ELR (cell line): ENCODE measurements around the gene IRX4.

ENCODE experiments used
- DNase-seq: peaks from one replicate; pipeline ENCODE4 v3.0.0-alpha.2; 2015; ENCODE audit warnings: low read depth

The IRX4 gene

GRCh38 chr5:1913578-1913977 lies 30.9 kb upstream of the IRX4 start:
- no peak for DNase-seq

DNA sequence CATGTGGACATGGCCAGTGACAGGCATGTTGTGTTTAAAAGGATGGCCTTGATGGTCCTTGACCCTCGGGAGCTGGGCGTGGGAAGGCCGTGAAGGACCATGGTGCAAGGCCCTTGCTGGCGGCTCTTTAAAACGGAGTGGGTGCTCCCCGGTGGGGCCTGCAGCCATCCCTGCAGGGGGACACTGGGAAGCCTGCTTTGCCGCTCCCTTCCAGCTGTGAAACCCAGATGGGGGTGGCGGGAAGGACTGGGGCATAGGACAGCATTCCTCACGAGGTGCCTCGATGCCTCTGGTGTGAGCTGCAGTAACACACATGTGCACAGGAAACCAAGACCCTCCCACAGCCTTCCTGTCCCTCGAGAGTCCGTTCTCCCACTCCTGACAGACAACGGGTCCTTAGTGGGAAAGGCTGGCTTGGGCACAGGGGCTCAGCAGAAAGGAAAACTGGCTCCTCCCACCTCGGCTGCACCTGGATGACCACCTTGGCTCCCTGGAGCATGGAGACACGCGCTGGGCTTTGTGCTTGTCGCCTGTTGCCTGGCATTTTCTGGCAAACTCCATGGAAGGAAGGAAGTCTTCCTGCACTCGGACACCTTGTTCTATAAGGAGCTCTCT lies 30.3 kb upstream of the IRX4 start:
- no peak for DNase-seq

- no peak for DNase-seq
These were observed 29.1 kb upstream of the IRX4 start for GRCh38 chr5:1911773-1912235.

- DNase-seq: no peak
These were observed 28.4 kb upstream of the IRX4 start for GRCh38 chr5:1910861-1911772.

GRCh38 chr5:1910081-1910760 lies 27.5 kb upstream of the IRX4 start:
- DNase-seq: no peak

- no peak for DNase-seq
These were observed 26.7 kb upstream of the IRX4 start for GRCh38 chr5:1909346-1909985.

DNA sequence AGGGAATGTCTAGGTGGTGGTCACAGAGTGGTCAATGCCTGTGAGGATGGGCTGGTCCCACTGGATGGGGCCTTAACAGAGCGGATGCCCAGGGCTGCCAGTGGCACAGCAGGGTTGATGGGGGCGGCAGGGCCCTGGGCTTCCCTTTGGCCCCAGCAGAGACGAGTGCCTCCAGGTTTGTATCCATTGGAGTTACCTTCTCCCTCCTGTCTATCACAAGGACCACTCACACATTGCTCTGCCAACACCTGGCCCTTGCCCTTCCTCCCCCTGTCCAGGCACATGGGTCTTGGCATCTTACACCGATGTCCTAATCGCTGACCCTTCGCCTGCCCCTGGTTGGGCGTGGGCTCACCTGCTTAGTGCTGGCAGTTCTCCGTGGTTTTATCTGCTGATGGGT lies 26.2 kb upstream of the IRX4 start:
- no peak for DNase-seq

- no peak for DNase-seq
These were observed 24.9 kb upstream of the IRX4 start for GRCh38 chr5:1907616-1908015.

- DNase-seq: no peak
These were observed 22.4 kb upstream of the IRX4 start for GRCh38 chr5:1905108-1905507.

DNA sequence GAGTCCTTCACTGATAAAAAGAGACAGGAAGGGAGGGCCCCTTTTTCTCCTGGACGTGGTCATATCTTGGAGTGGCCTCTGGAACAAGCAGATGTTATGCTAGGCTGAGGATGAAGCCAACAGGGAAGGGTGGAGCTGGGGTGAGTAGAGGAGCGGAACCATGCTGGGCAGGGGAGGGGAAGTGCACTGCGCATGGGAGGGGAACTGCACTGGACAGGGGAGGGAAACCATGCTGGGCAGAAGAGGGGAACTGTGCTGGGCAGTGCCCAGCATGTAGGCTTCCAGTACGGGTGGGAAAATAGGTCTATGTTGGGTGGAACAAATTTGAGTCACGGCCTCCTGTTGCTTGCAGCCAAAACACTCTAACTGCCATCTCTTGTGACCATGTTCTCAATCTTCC lies 19.3 kb upstream of the IRX4 start:
- no peak for DNase-seq

GRCh38 chr5:1901061-1901460 lies 18.3 kb upstream of the IRX4 start:
- DNase-seq: no peak

DNA sequence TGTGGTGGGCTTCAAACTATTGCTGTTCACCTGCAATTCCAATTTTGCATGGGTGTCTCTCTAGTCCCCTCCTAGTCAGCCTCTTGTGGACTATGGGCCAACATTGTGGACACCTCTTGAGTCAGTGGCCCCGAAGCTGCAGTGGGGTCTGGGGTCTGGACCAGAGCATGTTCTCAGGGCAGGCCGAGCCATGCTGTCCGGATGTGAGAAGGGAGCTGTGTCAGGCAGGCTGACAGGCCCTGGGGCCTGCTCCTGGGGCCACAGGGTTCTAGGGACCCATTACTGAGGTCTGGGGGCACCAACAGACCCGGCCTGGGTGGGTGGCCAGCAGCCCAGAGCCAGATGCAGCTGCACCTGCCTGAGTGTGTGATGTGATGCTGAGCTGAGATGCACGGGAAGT lies 16.5 kb upstream of the IRX4 start:
- DNase-seq: no peak

GRCh38 chr5:1897816-1898450 lies 15.2 kb upstream of the IRX4 start:
- DNase-seq: no peak

DNA sequence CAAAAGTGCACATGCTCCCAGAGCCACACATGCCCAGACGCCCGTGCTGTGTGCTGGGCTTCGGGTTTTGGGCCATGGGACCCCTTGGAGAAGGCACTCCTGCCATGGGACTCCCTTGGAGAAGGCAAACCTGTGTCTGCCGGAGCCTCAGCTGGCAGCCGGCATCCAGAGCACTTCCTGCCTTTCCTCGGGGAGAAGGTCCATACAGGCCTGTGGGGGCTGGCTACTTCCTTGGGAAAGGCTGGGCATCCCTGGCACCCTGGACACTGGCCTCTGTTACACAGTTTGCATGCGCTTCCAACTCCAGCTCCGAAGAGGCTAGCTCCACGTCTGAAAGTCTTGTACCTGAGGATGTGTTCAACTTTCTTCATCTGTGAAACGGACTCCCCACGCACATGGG lies 14.7 kb upstream of the IRX4 start:
- no peak for DNase-seq

DNA sequence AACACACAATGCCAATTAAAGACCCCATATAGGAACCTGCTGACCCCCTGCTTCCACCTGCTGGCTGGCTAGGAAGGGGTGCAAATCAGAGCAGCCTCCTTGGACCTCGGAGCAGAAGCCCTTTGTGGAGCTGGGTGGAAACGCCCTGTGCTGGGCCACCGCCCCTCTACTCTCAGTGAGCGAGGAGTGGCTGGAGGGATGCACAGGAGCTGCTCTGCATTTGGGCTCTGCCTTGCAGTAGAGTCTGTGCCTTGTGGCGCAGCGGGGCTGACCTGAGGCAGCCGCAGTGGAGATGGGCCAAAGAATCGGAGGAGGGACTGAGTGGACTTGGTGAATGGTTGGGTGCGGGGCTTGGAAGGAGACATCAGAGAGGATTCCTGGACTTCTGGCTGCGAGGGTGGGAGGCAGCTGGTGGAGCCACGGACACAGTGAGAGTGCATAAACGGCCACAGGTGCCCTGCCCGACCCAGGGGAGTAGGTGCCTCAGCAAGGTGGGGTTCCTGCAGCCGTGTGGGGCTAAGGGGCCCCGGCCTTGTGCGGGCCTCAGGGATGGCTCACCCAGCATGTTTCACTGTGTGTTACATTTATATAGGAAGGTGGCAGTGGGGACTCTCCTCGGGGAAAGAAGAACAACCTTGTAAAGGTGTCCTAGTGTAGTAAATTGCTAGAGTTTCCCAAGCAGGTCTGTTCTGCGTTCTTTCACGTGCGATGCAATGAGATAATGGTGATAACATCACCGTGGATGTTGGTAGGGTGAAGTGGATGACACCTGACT lies 14.1 kb upstream of the IRX4 start:
- DNase-seq: no peak

DNA sequence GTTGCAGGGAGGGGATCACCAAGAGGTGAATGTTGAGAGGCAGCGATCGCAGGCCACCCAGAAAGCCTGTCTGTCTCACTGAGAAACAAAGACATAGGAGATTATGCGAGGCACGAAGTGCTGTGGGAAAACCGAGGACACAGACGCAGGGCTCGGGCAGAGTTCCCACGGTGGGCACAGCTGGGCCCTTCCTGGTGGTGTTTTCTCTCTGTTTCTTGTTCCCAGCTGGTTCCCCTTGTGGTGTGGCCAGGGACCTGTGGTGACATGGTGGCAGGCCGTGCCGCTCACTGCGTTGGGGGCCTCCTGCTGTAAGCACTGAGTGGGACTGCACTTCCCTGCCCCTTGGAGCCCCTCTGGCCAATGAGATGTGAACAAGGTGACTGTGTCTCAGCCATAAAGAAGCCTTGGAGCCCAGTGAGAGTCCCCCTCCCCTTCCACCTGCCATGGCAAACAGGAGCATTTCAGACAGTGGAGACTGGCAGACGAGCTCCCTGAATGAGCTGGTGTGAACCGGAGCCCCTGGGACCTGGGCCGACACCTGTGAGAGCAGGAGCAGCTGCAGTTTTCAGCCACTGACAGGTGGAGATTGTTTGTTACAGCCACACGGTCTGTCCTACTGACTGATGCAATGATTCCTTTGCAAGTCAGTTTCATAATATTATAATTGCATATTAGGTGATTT lies 13.2 kb upstream of the IRX4 start:
- DNase-seq: no peak

- no peak for DNase-seq
These were observed 11.5 kb upstream of the IRX4 start for GRCh38 chr5:1894243-1894642.

GRCh38 chr5:1893754-1894153 lies 11.0 kb upstream of the IRX4 start:
- DNase-seq: no peak

GRCh38 chr5:1892685-1893445 lies 10.1 kb upstream of the IRX4 start:
- DNase-seq: no peak

DNA sequence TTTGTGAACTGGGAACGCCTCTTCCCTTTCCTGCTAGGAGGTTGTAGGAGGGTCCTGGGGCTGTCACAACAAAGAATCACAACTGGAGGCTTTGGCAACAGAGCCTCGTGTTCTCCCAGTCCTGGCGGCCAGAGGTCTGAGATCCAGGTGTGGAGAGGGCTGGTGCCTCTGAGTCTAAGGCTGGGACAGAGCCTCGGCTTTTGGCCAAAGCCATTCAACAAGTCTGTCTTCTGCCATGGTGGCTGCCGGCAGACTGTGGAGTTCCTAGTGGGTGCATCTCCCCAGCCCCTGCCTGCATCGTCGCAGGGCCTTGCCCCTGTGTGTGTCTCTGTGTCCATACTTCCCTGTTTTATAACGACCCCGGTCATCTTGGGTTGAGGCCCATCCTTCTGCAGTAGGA lies 9.5 kb upstream of the IRX4 start:
- DNase-seq: no peak
